Parathyroid adenoma (tissue), 2 donors: Measurements from ENCODE around the gene TAGAP.
"Not testable (repeated sequence)": the region's sequence is repeated elsewhere in the genome, so short reads cannot be mapped to it uniquely, and the experiment has no call there.

ENCODE experiments used
- H2AFZ ChIP-seq: fragments of 300-600 bp; sonication (generic); one replicate; pipeline ENCODE4 v1.7.0; 2017; ENCODE audit warnings: antibody characterized with exemption, mild to moderate bottlenecking
- H3K27ac ChIP-seq: fragments of 300-600 bp; sonication (generic); one replicate; pipeline ENCODE4 v1.7.0; 2017
- H3K27me3 ChIP-seq: fragments of 300-600 bp; sonication (generic); one replicate; pipeline ENCODE4 v1.7.0; 2017; ENCODE audit warnings: low read length; ENCODE audit not compliant: control insufficient read depth, insufficient read depth
- H3K36me3 ChIP-seq: fragments of 300-600 bp; sonication (generic); one replicate; pipeline ENCODE4 v1.7.0; 2017; ENCODE audit warnings: low read length; ENCODE audit not compliant: control insufficient read depth, insufficient read depth
- H3K4me1 ChIP-seq: fragments of 300-600 bp; sonication (generic); one replicate; pipeline ENCODE4 v1.7.0; 2017; ENCODE audit warnings: control low read depth
- H3K4me2 ChIP-seq: fragments of 300-600 bp; sonication (generic); one replicate; pipeline ENCODE4 v1.7.0; 2017; ENCODE audit warnings: low read length
- H3K4me3 ChIP-seq: fragments of 300-600 bp; sonication (generic); one replicate; pipeline ENCODE4 v1.7.0; 2017; ENCODE audit warnings: low read depth, low read length
- H3K79me2 ChIP-seq: fragments of 300-600 bp; sonication (generic); one replicate; pipeline ENCODE4 v1.7.0; 2017; ENCODE audit warnings: control low read depth
- H3K9ac ChIP-seq: fragments of 300-600 bp; sonication (generic); one replicate; pipeline ENCODE4 v1.7.0; 2017; ENCODE audit warnings: mild to moderate bottlenecking
- H3K9me3 ChIP-seq: fragments of 300-600 bp; sonication (generic); one replicate; pipeline ENCODE4 v1.7.0; 2017; ENCODE audit warnings: low read length; ENCODE audit not compliant: control insufficient read depth
- CTCF ChIP-seq: fragments of 300-600 bp; sonication (generic); IDR thresholded peaks from one replicate; pipeline ENCODE4 v1.7.0; 2017; ENCODE audit warnings: antibody characterized with exemption, mild to moderate bottlenecking
- donor health status: primary hyperparathyroidism.

Gene TAGAP

GRCh38 chr6:159030168-159030567 lies 14.6 kb downstream of the TAGAP start:
- Histone ChIP-seq H3K27me3 (no peaks in the 10 kb centered on the region), H3K36me3 (no peaks in the 10 kb centered on the region)
- no peak for TF ChIP-seq CTCF

GRCh38 chr6:159025224-159025623 lies 19.6 kb downstream of the TAGAP start:
- not testable (repeated sequence) for H3K27me3 ChIP-seq, H3K27ac ChIP-seq, H3K36me3 ChIP-seq, H3K79me2 ChIP-seq, H3K4me3 ChIP-seq, H3K4me2 ChIP-seq, H3K9me3 ChIP-seq, H2AFZ ChIP-seq, H3K9ac ChIP-seq, H3K4me1 ChIP-seq

More at GRCh38 chr6:159030168-159030567, 14.6 kb downstream of the TAGAP start:
- Histone ChIP-seq H3K9me3 (no peaks in the 10 kb centered on the region), H3K4me3 (no peak overlapping the region), H3K79me2 (no peaks in the 10 kb centered on the region), H3K4me1 (peaks cover 6% of the 10 kb centered on the region), H3K4me2 (no peak overlapping the region), H3K27ac (no peak overlapping the region), H3K9ac (no peak overlapping the region), H2AFZ (no peak overlapping the region)

GRCh38 chr6:159023893-159024292 lies 20.9 kb downstream of the TAGAP start:
- TF ChIP-seq CTCF = no peak

GRCh38 chr6:159020011-159020410 lies 24.8 kb downstream of the TAGAP start:
- Histone ChIP-seq H3K9me3 (no peaks in the 10 kb centered on the region), H3K4me1 (no peaks in the 10 kb centered on the region), H3K36me3 (no peaks in the 10 kb centered on the region), H2AFZ (no peak overlapping the region), H3K79me2 (no peaks in the 10 kb centered on the region), H3K9ac (no peak overlapping the region), H3K4me3 (no peak overlapping the region), H3K27ac (no peak overlapping the region), H3K27me3 (no peaks in the 10 kb centered on the region), H3K4me2 (no peak overlapping the region)
- no peak for TF ChIP-seq CTCF

More at GRCh38 chr6:159023893-159024292, 20.9 kb downstream of the TAGAP start:
- H3K4me2 ChIP-seq = no peak overlapping the region
- H3K4me1 ChIP-seq = no peaks in the 10 kb centered on the region
- no peaks in the 10 kb centered on the region for H3K9me3 ChIP-seq
- H3K9ac ChIP-seq = no peak overlapping the region
- no peaks in the 10 kb centered on the region for H3K27me3 ChIP-seq
- H2AFZ ChIP-seq = no peak overlapping the region
- H3K27ac ChIP-seq = no peak overlapping the region
- no peak overlapping the region for H3K4me3 ChIP-seq
- no peaks in the 10 kb centered on the region for H3K36me3 ChIP-seq
- no peaks in the 10 kb centered on the region for H3K79me2 ChIP-seq

GRCh38 chr6:159017757-159018559 lies 26.8 kb downstream of the TAGAP start:
- Histone ChIP-seq H3K9me3 (no peaks in the 10 kb centered on the region), H3K27me3 (no peaks in the 10 kb centered on the region), H3K4me1 (no peaks in the 10 kb centered on the region), H3K27ac (no peak overlapping the region), H3K9ac (no peak overlapping the region), H3K4me3 (no peak overlapping the region), H2AFZ (no peak overlapping the region), H3K4me2 (no peak overlapping the region), H3K36me3 (no peaks in the 10 kb centered on the region), H3K79me2 (no peaks in the 10 kb centered on the region)
- no peak for TF ChIP-seq CTCF
